Natural killer cell (primary cell): ENCODE data around the gene ARRB1. TPM values are rescaled to one million over a fixed set of nuclear protein-coding genes. Genes with fewer than 3 reads are reported as not detected.

Experiments
- ATAC-seq, 3 donors: fragments of 150-1000 bp in 2 of 3; fragments of 200-7000 bp in 1 of 3; cut with Tn5 transposase; 1 replicate in 1 of 3; 2 replicates in 2 of 3; pipeline ENCODE4 v1.10.0; 2021; ENCODE audit warnings: mild to moderate bottlenecking in 2 of 3, moderate library complexity in 2 of 3
- DNase-seq, 2 donors: peaks; one replicate each; pipeline versions ENCODE4 v3.0.0 to v3.0.0-alpha.2; 2013 to 2021; ENCODE audit warnings: mixed read lengths in 1 of 2
- H3K27ac ChIP-seq: one replicate; pipeline ENCODE4 v1.5.1; 2013; ENCODE audit warnings: mild to moderate bottlenecking, low read length
- H3K27me3 ChIP-seq: one replicate; pipeline ENCODE4 v1.6.1; 2013; ENCODE audit warnings: low read length; ENCODE audit not compliant: control insufficient read depth, insufficient read depth
- H3K36me3 ChIP-seq: one replicate; pipeline ENCODE4 v1.6.1; 2013; ENCODE audit warnings: low read length; ENCODE audit not compliant: control insufficient read depth, insufficient read depth
- H3K4me1 ChIP-seq: one replicate; pipeline ENCODE4 v1.6.1; 2013; ENCODE audit warnings: low read length; ENCODE audit not compliant: control insufficient read depth, insufficient read depth
- H3K4me3 ChIP-seq: one replicate; pipeline ENCODE4 v1.5.1; 2013; ENCODE audit warnings: low read length
- H3K9me3 ChIP-seq: one replicate; pipeline ENCODE4 v1.6.1; 2013; ENCODE audit warnings: low read length; ENCODE audit not compliant: control insufficient read depth, insufficient read depth
- H3K27ac Mint-ChIP-seq, 2 donors: one replicate each; pipeline ENCODE4 v1.8.0; 2022; ENCODE audit warnings: mild to moderate bottlenecking in 2 of 2, mixed read lengths in 2 of 2, moderate library complexity in 1 of 2
- H3K27me3 Mint-ChIP-seq, 2 donors: one replicate each; pipeline ENCODE4 v1.8.0; 2022; ENCODE audit warnings: low read depth in 2 of 2, mixed read lengths in 2 of 2
- H3K36me3 Mint-ChIP-seq: one replicate; pipeline ENCODE4 v1.8.0; 2022; ENCODE audit warnings: mixed read lengths
- H3K4me1 Mint-ChIP-seq, 2 donors: one replicate each; pipeline ENCODE4 v1.8.0; 2022; ENCODE audit warnings: mixed read lengths in 2 of 2
- H3K4me3 Mint-ChIP-seq: one replicate; pipeline ENCODE4 v1.8.0; 2022; ENCODE audit warnings: mild to moderate bottlenecking, moderate library complexity, mixed read lengths
- H3K9me3 Mint-ChIP-seq, 2 donors: one replicate each; pipeline ENCODE4 v1.8.0; 2022; ENCODE audit warnings: mixed read lengths in 2 of 2
- WGBS: methylation state at CpG from one replicate; pipeline ENCODE4 v1.1.7; 2013; ENCODE audit warnings: missing lambda C conversion rate; ENCODE audit not compliant: insufficient coverage; 5-methylcytosine and 5-hydroxymethylcytosine counted together
- intact Hi-C: fragments of 100-400 bp; cut with micrococcal nuclease; formaldehyde crosslinking; loops from one replicate; pipeline ENCODE4 v1.14.2; 2022
- total RNA-seq, 4 donors: library from RNA; stranded (reverse); fragments of 120-200 nt in 1 of 4; gene quantifications; one replicate each; pipeline versions ENCODE4 v1.2.3 to v1.2.4, GENCODE V29; 2013 to 2022
- TF ChIP-seq, protein P1 (sequence below): fragments of 200-600 bp; IDR thresholded peaks from one replicate; pipeline ENCODE4 v1.8.0; 2022; ENCODE audit warnings: antibody characterized with exemption

The ARRB1 gene
- total RNA-seq, 3 donors from 2014 or later (not counting 1 experiment from before 2014, with no cell fraction given), result 128 to 200 (median 174) TPM

DNA sequence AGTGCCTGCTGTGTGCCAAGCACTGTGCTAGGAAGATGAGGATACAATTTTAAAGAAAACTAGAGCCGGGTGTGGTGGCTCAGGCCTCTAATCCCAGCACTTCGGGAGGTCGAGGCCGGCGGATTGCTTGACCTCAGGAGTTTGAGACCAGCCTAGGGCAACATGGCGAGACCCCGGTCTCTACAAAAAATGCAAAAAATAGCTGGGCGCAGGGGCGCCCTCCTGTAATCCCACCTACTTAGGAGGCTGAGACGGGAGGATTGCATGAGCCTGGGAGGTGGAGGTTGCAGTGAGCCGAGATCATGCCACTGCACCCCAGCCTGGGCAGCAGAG is 102.6 kb downstream of the ARRB1 start:
- no peaks in the 10 kb centered on the region for H3K9me3 Mint-ChIP-seq
- H3K27me3 ChIP-seq, result peaks cover 2% of the 10 kb centered on the region
- H3K4me3 Mint-ChIP-seq, result no peak overlapping the region
- ATAC-seq (no peak), DNase-seq (no peak)
- peaks cover 0 to 7% of the 10 kb centered on the region in 2 donors for H3K4me1 Mint-ChIP-seq
- 36% methylated on average over 10 of the region's 11 CpGs for WGBS
- no peak overlapping the region for H3K27ac ChIP-seq
- intact Hi-C loops, result loop anchor here (1.0 kb wide), 3 partner anchors 109 to 320 kb away; no protein-coding TSS in a partner anchor
- no peaks in the 10 kb centered on the region for H3K36me3 ChIP-seq
- no peaks in the 10 kb centered on the region for H3K9me3 ChIP-seq
- H3K4me3 ChIP-seq, result no peak overlapping the region
- TF ChIP-seq, protein P1, sequence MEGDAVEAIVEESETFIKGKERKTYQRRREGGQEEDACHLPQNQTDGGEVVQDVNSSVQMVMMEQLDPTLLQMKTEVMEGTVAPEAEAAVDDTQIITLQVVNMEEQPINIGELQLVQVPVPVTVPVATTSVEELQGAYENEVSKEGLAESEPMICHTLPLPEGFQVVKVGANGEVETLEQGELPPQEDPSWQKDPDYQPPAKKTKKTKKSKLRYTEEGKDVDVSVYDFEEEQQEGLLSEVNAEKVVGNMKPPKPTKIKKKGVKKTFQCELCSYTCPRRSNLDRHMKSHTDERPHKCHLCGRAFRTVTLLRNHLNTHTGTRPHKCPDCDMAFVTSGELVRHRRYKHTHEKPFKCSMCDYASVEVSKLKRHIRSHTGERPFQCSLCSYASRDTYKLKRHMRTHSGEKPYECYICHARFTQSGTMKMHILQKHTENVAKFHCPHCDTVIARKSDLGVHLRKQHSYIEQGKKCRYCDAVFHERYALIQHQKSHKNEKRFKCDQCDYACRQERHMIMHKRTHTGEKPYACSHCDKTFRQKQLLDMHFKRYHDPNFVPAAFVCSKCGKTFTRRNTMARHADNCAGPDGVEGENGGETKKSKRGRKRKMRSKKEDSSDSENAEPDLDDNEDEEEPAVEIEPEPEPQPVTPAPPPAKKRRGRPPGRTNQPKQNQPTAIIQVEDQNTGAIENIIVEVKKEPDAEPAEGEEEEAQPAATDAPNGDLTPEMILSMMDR, result peak; percentile 56
- no peaks in the 10 kb centered on the region for H3K36me3 Mint-ChIP-seq
- H3K4me1 ChIP-seq, result peaks cover 3% of the 10 kb centered on the region
- H3K27ac Mint-ChIP-seq, result no peak overlapping the region
- peaks cover 12 to 26% of the 10 kb centered on the region in 2 donors for H3K27me3 Mint-ChIP-seq

DNA sequence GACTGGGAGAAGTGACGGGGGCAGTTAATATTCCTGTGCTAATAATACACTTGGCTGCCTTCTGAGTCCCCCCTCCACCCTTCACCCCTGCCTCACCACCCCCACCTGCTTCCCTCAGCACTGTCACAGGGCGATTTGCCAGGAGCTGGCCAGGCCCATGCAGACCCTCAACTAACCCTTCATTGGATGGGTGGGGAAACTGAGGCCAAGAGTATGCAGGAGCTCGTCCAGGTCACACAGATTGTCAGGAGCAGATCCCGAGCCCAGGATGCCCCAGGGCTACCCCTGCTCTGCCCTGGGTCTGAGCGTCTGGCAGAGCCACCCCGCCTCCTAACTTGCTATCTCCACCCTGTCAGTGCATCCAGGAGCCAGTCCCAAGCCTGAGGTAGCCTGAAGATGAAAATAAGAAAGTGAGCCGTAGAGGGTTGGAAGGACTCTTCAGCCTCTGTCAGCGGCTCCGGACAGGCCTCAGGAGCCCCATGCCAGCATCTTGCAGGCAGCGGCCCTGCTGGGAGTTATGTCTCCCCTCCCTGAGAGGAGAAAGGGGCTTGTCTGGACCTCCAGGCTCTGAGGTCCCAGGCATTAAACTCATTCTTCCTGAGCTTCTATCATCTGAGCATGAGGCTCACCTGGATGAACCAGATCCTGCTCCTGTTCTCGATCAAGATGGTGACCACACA is 104.7 kb downstream of the ARRB1 start:
- no peaks in the 10 kb centered on the region for H3K36me3 Mint-ChIP-seq
- 78% methylated on average over 10 of the region's 11 CpGs for WGBS

DNA sequence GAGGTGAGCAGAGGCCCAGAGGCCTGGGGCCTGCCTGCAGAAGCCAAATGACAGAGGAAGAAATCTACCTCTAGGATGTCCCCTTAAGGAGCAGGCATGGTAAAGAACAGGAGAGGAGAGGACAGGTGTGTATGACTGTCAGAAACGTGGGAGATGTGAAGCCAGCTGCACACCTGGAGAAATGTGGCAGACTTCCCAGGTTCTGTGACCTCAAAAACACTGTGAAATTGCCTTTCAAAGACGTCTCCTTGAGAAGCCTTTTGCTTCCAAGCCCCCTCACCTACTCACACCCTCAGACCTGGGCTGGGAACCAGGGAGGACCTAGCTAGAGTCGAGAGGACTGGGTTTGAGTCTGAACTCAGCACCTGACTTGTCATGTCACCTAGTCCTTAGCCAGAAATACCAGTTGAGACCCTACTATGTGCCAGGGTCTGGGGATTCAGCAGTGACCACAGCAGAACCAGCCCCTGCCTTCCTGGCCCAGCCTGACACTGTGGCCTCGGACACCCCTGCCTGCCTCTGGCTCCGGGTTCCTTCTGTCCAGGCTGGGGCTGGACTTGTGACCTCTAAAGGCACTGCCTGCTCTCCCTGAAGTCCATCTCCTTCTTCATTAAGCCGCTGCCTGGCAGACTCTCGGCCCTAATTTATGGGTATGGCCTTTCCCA is 105.3 kb downstream of the ARRB1 start:
- Mint-ChIP-seq H3K4me3 (no peak overlapping the region), H3K27me3 (peaks cover 23 to 39% of the 10 kb centered on the region in 2 donors), H3K36me3 (no peaks in the 10 kb centered on the region), H3K9me3 (no peaks in the 10 kb centered on the region), H3K4me1 (peaks cover 7 to 9% of the 10 kb centered on the region in 2 donors), H3K27ac (no peak overlapping the region)
- peaks cover 11% of the 10 kb centered on the region for H3K4me1 ChIP-seq
- no peaks in the 10 kb centered on the region for H3K9me3 ChIP-seq
- TF ChIP-seq, protein P1, result no peak
- intact Hi-C loops, result no loop called here
- H3K27ac ChIP-seq, result no peak overlapping the region
- no peak overlapping the region for H3K4me3 ChIP-seq
- DNase-seq (no peak), ATAC-seq (no peak)
- H3K27me3 ChIP-seq, result peaks cover 12% of the 10 kb centered on the region
- 77% methylated on average over 7 of the region's 7 CpGs for WGBS
- no peaks in the 10 kb centered on the region for H3K36me3 ChIP-seq

More for the DNA sequence above, 104.7 kb downstream of the ARRB1 start:
- Mint-ChIP-seq H3K4me1 (peaks cover 7 to 9% of the 10 kb centered on the region in 2 donors), H3K27me3 (peaks cover 23 to 43% of the 10 kb centered on the region in 2 donors), H3K9me3 (no peaks in the 10 kb centered on the region), H3K4me3 (no peak overlapping the region), H3K27ac (no peak overlapping the region)
- no peak overlapping the region for H3K27ac ChIP-seq
- intact Hi-C loops, result no loop called here
- DNase-seq, result no peak
- peaks cover 12% of the 10 kb centered on the region for H3K27me3 ChIP-seq
- TF ChIP-seq, protein P1, result no peak
- no peaks in the 10 kb centered on the region for H3K9me3 ChIP-seq
- no peak overlapping the region for H3K4me3 ChIP-seq
- ATAC-seq, result no peak
- H3K4me1 ChIP-seq, result peaks cover 10% of the 10 kb centered on the region
- H3K36me3 ChIP-seq, result no peaks in the 10 kb centered on the region
